Measurements from ENCODE around the gene CCDC33.

The CCDC33 gene

GRCh38 chr15:74364936-74365597 is 128.9 kb downstream of the CCDC33 start:
- H3K27me3 ChIP-seq (ENCODE audit: insufficient read depth, low read length) = peaks cover 29% of the 10 kb centered on the region
- WGBS = 32% methylated on average over 11 of the region's 12 CpGs
- no peaks in the 10 kb centered on the region for H3K9me3 ChIP-seq (ENCODE audit: insufficient read depth, low read depth, low read length)
- H3K4me1 ChIP-seq (ENCODE audit: insufficient read depth, low read length) = peaks cover 13% of the 10 kb centered on the region
- H3K27ac ChIP-seq (ENCODE audit: low read depth, low read length) = peak overlapping the region; percentile 2; the same call in 1 of the 2 replicates
- H3K9ac ChIP-seq (ENCODE audit: low read depth, low read length) = peak overlapping the region; percentile 32; the same call in 1 of the 2 replicates
- H3K4me3 ChIP-seq (ENCODE audit: low read length) = peak overlapping the region; percentile 67
- H3K36me3 ChIP-seq (ENCODE audit: insufficient read depth, low read length) = no peaks in the 10 kb centered on the region

- 5% methylated on average over 73 of the region's 75 CpGs for whole genome bisulfite sequencing
- H3K27me3 ChIP-seq (ENCODE audit: insufficient read depth, low read length) = peaks cover 29% of the 10 kb centered on the region
- no peaks in the 10 kb centered on the region for H3K36me3 ChIP-seq (ENCODE audit: insufficient read depth, low read length)
- H3K9me3 ChIP-seq (ENCODE audit: insufficient read depth, low read depth, low read length) = no peaks in the 10 kb centered on the region
- peak overlapping the region; percentile 72 for H3K9ac ChIP-seq (ENCODE audit: low read depth, low read length)
- H3K4me1 ChIP-seq (ENCODE audit: insufficient read depth, low read length) = peaks cover 12% of the 10 kb centered on the region
- H3K27ac ChIP-seq (ENCODE audit: low read depth, low read length) = peak overlapping the region; percentile 46; the same call in 1 of the 2 replicates
- peak overlapping the region; percentile 67 for H3K4me3 ChIP-seq (ENCODE audit: low read length)
These were observed 129.7 kb downstream of the CCDC33 start for GRCh38 chr15:74365598-74366445.

GRCh38 chr15:74367296-74367854 is 131.2 kb downstream of the CCDC33 start, which contains the start of gene CYP11A1:
TSS of gene CYP11A1 (minus strand) at chr15:74367646. CDS start at chr15:74367585, 61 bp downstream.
- Histone ChIP-seq H3K9me3 (ENCODE audit: insufficient read depth, low read depth, low read length) (no peaks in the 10 kb centered on the region), H3K27ac (ENCODE audit: low read depth, low read length) (no peak within 1 kb of the TSS), H3K36me3 (ENCODE audit: insufficient read depth, low read length) (no peaks in the 10 kb centered on the region), H3K4me3 (ENCODE audit: low read length) (peak within 1 kb of the TSS; percentile 67; the same call in 1 of the 2 replicates), H3K27me3 (ENCODE audit: insufficient read depth, low read length) (peaks cover 29% of the 10 kb centered on the region), H3K4me1 (ENCODE audit: insufficient read depth, low read length) (peaks cover 12% of the 10 kb centered on the region), H3K9ac (ENCODE audit: low read depth, low read length) (no peak within 1 kb of the TSS)
- WGBS = 87% methylated on average over 12 of the region's 12 CpGs

DNA sequence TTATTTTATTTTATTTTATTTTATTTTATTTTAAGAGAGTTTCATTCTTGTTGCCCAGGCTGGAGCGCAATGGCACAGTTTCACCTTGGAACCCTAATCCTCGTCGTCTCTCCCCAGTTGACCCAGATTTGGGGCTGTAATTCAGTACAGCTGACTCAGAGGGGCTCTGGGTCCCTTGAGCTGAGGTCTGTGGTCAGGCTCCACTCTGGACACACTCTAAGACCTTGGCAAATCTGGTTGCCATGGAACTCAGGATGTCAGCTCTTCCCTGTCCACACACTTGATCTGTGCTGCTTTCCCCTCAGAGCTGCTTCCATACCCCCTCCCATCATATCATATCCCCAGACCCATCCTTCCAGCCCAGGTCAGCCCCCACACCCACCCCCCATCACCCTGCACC is 132.0 kb downstream of the CCDC33 start:
- WGBS = 96% methylated on average over 3 of the region's 3 CpGs
- Histone ChIP-seq H3K27ac (ENCODE audit: low read depth, low read length) (no peak overlapping the region), H3K36me3 (ENCODE audit: insufficient read depth, low read length) (no peaks in the 10 kb centered on the region), H3K4me3 (ENCODE audit: low read length) (no peak overlapping the region), H3K9ac (ENCODE audit: low read depth, low read length) (no peak overlapping the region), H3K9me3 (ENCODE audit: insufficient read depth, low read depth, low read length) (no peaks in the 10 kb centered on the region), H3K4me1 (ENCODE audit: insufficient read depth, low read length) (peaks cover 12% of the 10 kb centered on the region), H3K27me3 (ENCODE audit: insufficient read depth, low read length) (peaks cover 29% of the 10 kb centered on the region)

GRCh38 chr15:74369084-74369745 is 133.1 kb downstream of the CCDC33 start:
- Histone ChIP-seq H3K4me3 (ENCODE audit: low read length) (no peak overlapping the region), H3K4me1 (ENCODE audit: insufficient read depth, low read length) (peaks cover 11% of the 10 kb centered on the region), H3K9me3 (ENCODE audit: insufficient read depth, low read depth, low read length) (no peaks in the 10 kb centered on the region), H3K36me3 (ENCODE audit: insufficient read depth, low read length) (no peaks in the 10 kb centered on the region), H3K27ac (ENCODE audit: low read depth, low read length) (no peak overlapping the region), H3K27me3 (ENCODE audit: insufficient read depth, low read length) (peaks cover 26% of the 10 kb centered on the region), H3K9ac (ENCODE audit: low read depth, low read length) (no peak overlapping the region)
- WGBS = 82% methylated on average over 10 of the region's 10 CpGs

- Histone ChIP-seq H3K36me3 (ENCODE audit: insufficient read depth, low read length) (no peaks in the 10 kb centered on the region), H3K27ac (ENCODE audit: low read depth, low read length) (no peak overlapping the region), H3K4me1 (ENCODE audit: insufficient read depth, low read length) (peaks cover 7% of the 10 kb centered on the region), H3K9me3 (ENCODE audit: insufficient read depth, low read depth, low read length) (no peaks in the 10 kb centered on the region), H3K27me3 (ENCODE audit: insufficient read depth, low read length) (peaks cover 20% of the 10 kb centered on the region), H3K9ac (ENCODE audit: low read depth, low read length) (no peak overlapping the region), H3K4me3 (ENCODE audit: low read length) (no peak overlapping the region)
- whole genome bisulfite sequencing = 94% methylated on average over 2 of the region's 2 CpGs
These were observed 133.6 kb downstream of the CCDC33 start for GRCh38 chr15:74369756-74370155.

DNA sequence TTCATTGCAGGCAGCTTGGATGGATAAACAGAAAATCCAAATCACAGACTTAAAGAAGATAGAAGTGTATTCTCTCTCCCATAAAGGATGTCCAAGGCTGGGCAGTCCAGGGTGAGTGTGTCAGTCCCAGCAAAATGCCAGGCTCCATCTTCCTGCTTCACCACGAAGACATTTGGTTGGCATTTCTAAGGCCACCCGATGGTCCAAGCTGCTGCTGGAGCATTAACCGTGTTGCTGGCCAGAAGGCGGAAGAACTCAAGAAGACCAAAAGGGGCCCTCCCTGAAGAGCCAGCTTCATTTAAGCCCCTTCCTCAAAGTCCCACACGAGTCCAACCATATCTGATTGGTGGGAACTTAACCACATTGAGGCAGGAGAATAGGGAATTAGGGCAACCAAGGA is 134.3 kb downstream of the CCDC33 start:
- Histone ChIP-seq H3K36me3 (ENCODE audit: insufficient read depth, low read length) (no peaks in the 10 kb centered on the region), H3K4me3 (ENCODE audit: low read length) (no peak overlapping the region), H3K4me1 (ENCODE audit: insufficient read depth, low read length) (peaks cover 5% of the 10 kb centered on the region), H3K27ac (ENCODE audit: low read depth, low read length) (no peak overlapping the region), H3K27me3 (ENCODE audit: insufficient read depth, low read length) (peaks cover 15% of the 10 kb centered on the region), H3K9me3 (ENCODE audit: insufficient read depth, low read depth, low read length) (no peaks in the 10 kb centered on the region), H3K9ac (ENCODE audit: low read depth, low read length) (no peak overlapping the region)
- WGBS = 96% methylated on average over 5 of the region's 5 CpGs

GRCh38 chr15:74373056-74373650 is 137.0 kb downstream of the CCDC33 start:
- H3K4me3 ChIP-seq (ENCODE audit: low read length) = peak overlapping the region; percentile 64; the same call in 1 of the 2 replicates
- no peaks in the 10 kb centered on the region for H3K36me3 ChIP-seq (ENCODE audit: insufficient read depth, low read length)
- H3K27me3 ChIP-seq (ENCODE audit: insufficient read depth, low read length) = no peaks in the 10 kb centered on the region; the same call in 1 of the 2 replicates
- H3K4me1 ChIP-seq (ENCODE audit: insufficient read depth, low read length) = peaks cover 5% of the 10 kb centered on the region
- no peaks in the 10 kb centered on the region for H3K9me3 ChIP-seq (ENCODE audit: insufficient read depth, low read depth, low read length)
- 71% methylated on average over 13 of the region's 13 CpGs for WGBS
- H3K27ac ChIP-seq (ENCODE audit: low read depth, low read length) = no peak overlapping the region
- 0 out of 2 replicates have a peak overlapping the region, but pooled peaks have one; percentile 0 for H3K9ac ChIP-seq (ENCODE audit: low read depth, low read length)

DNA sequence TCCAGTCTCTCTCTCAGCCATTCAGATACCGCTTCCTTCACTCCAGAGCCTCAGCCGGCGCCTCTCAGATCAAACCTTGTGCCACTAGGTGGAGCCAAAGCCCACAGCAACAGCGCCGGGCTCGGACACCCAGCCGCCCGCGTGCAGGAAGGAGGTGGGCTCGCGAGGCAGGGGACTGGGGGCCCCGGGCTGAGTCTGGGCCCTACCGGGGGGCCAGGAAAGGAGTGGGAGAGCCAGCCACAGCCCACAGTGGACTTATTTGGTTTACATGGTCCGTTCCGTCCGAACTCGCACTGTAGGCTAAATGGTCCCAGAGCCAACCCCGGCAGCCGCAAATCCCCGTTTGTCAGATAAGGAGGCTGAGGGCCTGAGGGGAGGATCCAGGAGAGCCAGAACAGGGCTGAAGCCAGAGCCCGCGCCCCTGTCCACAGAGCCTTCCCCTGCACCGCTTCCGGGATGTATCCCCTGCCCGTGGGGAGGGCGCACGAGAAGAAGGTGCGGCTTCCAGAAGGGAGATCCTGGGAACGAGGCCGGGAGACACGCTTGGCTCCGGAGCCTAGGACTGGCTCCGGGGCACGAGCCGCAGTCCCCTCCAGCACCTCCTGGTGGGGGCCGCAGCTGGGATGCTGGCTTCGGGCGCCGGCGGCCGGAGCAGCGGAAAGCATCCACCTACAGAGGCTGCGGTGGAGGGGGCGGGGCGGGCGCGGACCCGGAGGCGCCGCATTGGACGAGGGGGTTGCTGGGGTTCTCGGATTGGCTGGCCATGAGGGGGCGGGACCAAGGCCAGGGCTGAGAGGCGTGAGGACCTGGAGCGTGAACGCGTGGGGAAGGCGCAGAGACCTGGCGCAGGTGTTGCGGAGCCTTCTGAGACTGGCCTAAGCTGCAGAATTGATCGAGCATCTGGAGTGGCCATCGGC is 137.9 kb downstream of the CCDC33 start:
- 1% methylated on average over 62 of the region's 62 CpGs for WGBS
- Histone ChIP-seq H3K4me1 (ENCODE audit: insufficient read depth, low read length) (peaks cover 9% of the 10 kb centered on the region), H3K9ac (ENCODE audit: low read depth, low read length) (peak overlapping the region; percentile 33; the same call in 1 of the 2 replicates), H3K4me3 (ENCODE audit: low read length) (peak overlapping the region; percentile 64), H3K27me3 (ENCODE audit: insufficient read depth, low read length) (no peaks in the 10 kb centered on the region; the same call in 1 of the 2 replicates), H3K27ac (ENCODE audit: low read depth, low read length) (no peak overlapping the region), H3K9me3 (ENCODE audit: insufficient read depth, low read depth, low read length) (no peaks in the 10 kb centered on the region), H3K36me3 (ENCODE audit: insufficient read depth, low read length) (no peaks in the 10 kb centered on the region)
